Neural crest cell (in vitro differentiated cells): Measurements from ENCODE around the gene PCSK2. TPM values are rescaled to one million over a fixed set of nuclear protein-coding genes. Genes with fewer than 3 reads are reported as not detected.
A peak's percentile ranks its signal among the peaks of the same experiment; 100 is the strongest.

Source experiments
- DNase-seq: peaks from one replicate; pipeline ENCODE4 v3.0.0; 2021; ENCODE audit warnings: low read depth, mixed read lengths, low spot score
- H3K27ac Mint-ChIP-seq: one replicate; pipeline ENCODE4 v1.8.0; 2021; ENCODE audit warnings: mild to moderate bottlenecking, mixed read lengths; ENCODE audit not compliant: unreplicated experiment
- H3K27me3 Mint-ChIP-seq: 2 replicates; pipeline ENCODE4 v1.8.0; 2021; ENCODE audit warnings: low read depth, mild to moderate bottlenecking, mixed read lengths
- H3K36me3 Mint-ChIP-seq: 2 replicates; pipeline ENCODE4 v1.8.0; 2021; ENCODE audit warnings: low read depth, mild to moderate bottlenecking, mixed read lengths
- H3K4me1 Mint-ChIP-seq: 2 replicates; pipeline ENCODE4 v1.8.0; 2021; ENCODE audit warnings: mixed read lengths
- H3K4me3 Mint-ChIP-seq: one replicate; pipeline ENCODE4 v1.8.0; 2021; ENCODE audit warnings: mild to moderate bottlenecking, mixed read lengths
- H3K9me3 Mint-ChIP-seq: 2 replicates; pipeline ENCODE4 v1.8.0; 2021; ENCODE audit warnings: mixed read lengths
- CTCF ChIP-seq: fragments of 200-600 bp; sonication (generic); conservative IDR thresholded peaks from 2 replicates; pipeline ENCODE4 v1.5.0; 2021; ENCODE audit warnings: antibody characterized with exemption, mild to moderate bottlenecking
- total RNA-seq: library from RNA; stranded (reverse); gene quantifications from 2 replicates; pipeline ENCODE4 v1.2.1, GENCODE V29; 2021

The PCSK2 gene
- total RNA-seq, 1 donor from 2014 or later = 2.1 TPM

- DNase-seq = no peak
- H3K9me3 Mint-ChIP-seq = no peaks in the 10 kb centered on the region
- H3K4me1 Mint-ChIP-seq = peaks cover 1% of the 10 kb centered on the region
- TF ChIP-seq CTCF = no peak
- peaks cover 14% of the 10 kb centered on the region for H3K27me3 Mint-ChIP-seq
- H3K4me3 Mint-ChIP-seq = no peak overlapping the region
- no peak overlapping the region for H3K27ac Mint-ChIP-seq
- no peaks in the 10 kb centered on the region for H3K36me3 Mint-ChIP-seq
Measured at GRCh38 chr20:17197041-17197440, 29.8 kb upstream of the PCSK2 start.

GRCh38 chr20:17202030-17202429 lies 24.8 kb upstream of the PCSK2 start:
- no peak overlapping the region for H3K27ac Mint-ChIP-seq
- DNase-seq = no peak
- peaks cover 24% of the 10 kb centered on the region for H3K27me3 Mint-ChIP-seq
- no peaks in the 10 kb centered on the region for H3K9me3 Mint-ChIP-seq
- H3K36me3 Mint-ChIP-seq = no peaks in the 10 kb centered on the region
- no peak for TF ChIP-seq CTCF
- H3K4me1 Mint-ChIP-seq = peaks cover 13% of the 10 kb centered on the region
- H3K4me3 Mint-ChIP-seq = no peak overlapping the region

GRCh38 chr20:17202673-17203072 lies 24.2 kb upstream of the PCSK2 start:
- no peak overlapping the region for H3K27ac Mint-ChIP-seq
- DNase-seq = peak; percentile 2
- peaks cover 13% of the 10 kb centered on the region for H3K4me1 Mint-ChIP-seq
- no peak for TF ChIP-seq CTCF
- no peaks in the 10 kb centered on the region for H3K9me3 Mint-ChIP-seq
- no peaks in the 10 kb centered on the region for H3K36me3 Mint-ChIP-seq
- peak overlapping the region; percentile 33 for H3K4me3 Mint-ChIP-seq
- peaks cover 24% of the 10 kb centered on the region for H3K27me3 Mint-ChIP-seq

GRCh38 chr20:17205084-17205813 lies 21.6 kb upstream of the PCSK2 start:
- peaks cover 13% of the 10 kb centered on the region for H3K4me1 Mint-ChIP-seq
- no peaks in the 10 kb centered on the region for H3K9me3 Mint-ChIP-seq
- no peaks in the 10 kb centered on the region for H3K36me3 Mint-ChIP-seq
- H3K4me3 Mint-ChIP-seq = no peak overlapping the region
- no peak overlapping the region for H3K27ac Mint-ChIP-seq
- H3K27me3 Mint-ChIP-seq = peaks cover 15% of the 10 kb centered on the region
- TF ChIP-seq CTCF = no peak
- DNase-seq = no peak

GRCh38 chr20:17210387-17210786 lies 16.5 kb upstream of the PCSK2 start:
- Mint-ChIP-seq H3K9me3 (no peaks in the 10 kb centered on the region), H3K27me3 (peaks cover 8% of the 10 kb centered on the region), H3K36me3 (no peaks in the 10 kb centered on the region), H3K27ac (no peak overlapping the region), H3K4me1 (no peaks in the 10 kb centered on the region), H3K4me3 (no peak overlapping the region)
- no peak for TF ChIP-seq CTCF
- no peak for DNase-seq
